AG10803 (cell line): Measurements from ENCODE around the gene FHIT.
"Not testable (repeated sequence)": the region's sequence is repeated elsewhere in the genome, so short reads cannot be mapped to it uniquely, and the experiment has no call there.

Experiments used
- DNase-seq: peaks from one replicate; pipeline ENCODE4 v3.0.0; 2010; ENCODE audit warnings: low read depth
- H3K4me3 ChIP-seq: 2 replicates; pipeline ENCODE4 v1.5.1; 2011; ENCODE audit warnings: mild to moderate bottlenecking, low read length, control low read depth
- CTCF ChIP-seq: conservative IDR thresholded peaks from 2 replicates; pipeline ENCODE4 v1.5.1; 2011; ENCODE audit warnings: mild to moderate bottlenecking, low read length, control low read depth, inconsistent platforms

Gene FHIT

GRCh38 chr3:61192222-61192621, 59.0 kb downstream of the FHIT start:
- no peak for DNase-seq
- TF ChIP-seq CTCF = no peak

GRCh38 chr3:61190205-61190604, 61.0 kb downstream of the FHIT start:
- not testable (repeated sequence) for H3K4me3 ChIP-seq, DNase-seq

More at GRCh38 chr3:61192222-61192621, 59.0 kb downstream of the FHIT start:
- no peak overlapping the region for H3K4me3 ChIP-seq

GRCh38 chr3:61186030-61186429, 65.2 kb downstream of the FHIT start:
- no peak for DNase-seq
- no peak for TF ChIP-seq CTCF
- H3K4me3 ChIP-seq = no peak overlapping the region

- TF ChIP-seq CTCF = no peak
- no peak overlapping the region for H3K4me3 ChIP-seq
- no peak for DNase-seq
Measured at GRCh38 chr3:61184956-61185355, 66.3 kb downstream of the FHIT start.

- TF ChIP-seq CTCF = no peak
- H3K4me3 ChIP-seq = no peak overlapping the region
- DNase-seq = no peak
Measured at GRCh38 chr3:61182662-61183061, 68.6 kb downstream of the FHIT start.

- DNase-seq = peak; percentile 1
Measured at GRCh38 chr3:61181874-61182273, 69.4 kb downstream of the FHIT start.

GRCh38 chr3:61180206-61180605, 71.0 kb downstream of the FHIT start:
- no peak for DNase-seq
- no peak for TF ChIP-seq CTCF
- no peak overlapping the region for H3K4me3 ChIP-seq

More at GRCh38 chr3:61181874-61182273, 69.4 kb downstream of the FHIT start:
- no peak overlapping the region for H3K4me3 ChIP-seq
- TF ChIP-seq CTCF = no peak

GRCh38 chr3:61178167-61178566, 73.1 kb downstream of the FHIT start:
- no peak for TF ChIP-seq CTCF
- DNase-seq = no peak
- H3K4me3 ChIP-seq = no peak overlapping the region
